ENCODE results near the gene KDM8. TPM values are rescaled to one million over a fixed set of nuclear protein-coding genes. Genes with fewer than 3 reads are reported as not detected.

Gene KDM8
- total RNA-seq, 1 experiment from 2014 or later = 15.5 TPM

DNA sequence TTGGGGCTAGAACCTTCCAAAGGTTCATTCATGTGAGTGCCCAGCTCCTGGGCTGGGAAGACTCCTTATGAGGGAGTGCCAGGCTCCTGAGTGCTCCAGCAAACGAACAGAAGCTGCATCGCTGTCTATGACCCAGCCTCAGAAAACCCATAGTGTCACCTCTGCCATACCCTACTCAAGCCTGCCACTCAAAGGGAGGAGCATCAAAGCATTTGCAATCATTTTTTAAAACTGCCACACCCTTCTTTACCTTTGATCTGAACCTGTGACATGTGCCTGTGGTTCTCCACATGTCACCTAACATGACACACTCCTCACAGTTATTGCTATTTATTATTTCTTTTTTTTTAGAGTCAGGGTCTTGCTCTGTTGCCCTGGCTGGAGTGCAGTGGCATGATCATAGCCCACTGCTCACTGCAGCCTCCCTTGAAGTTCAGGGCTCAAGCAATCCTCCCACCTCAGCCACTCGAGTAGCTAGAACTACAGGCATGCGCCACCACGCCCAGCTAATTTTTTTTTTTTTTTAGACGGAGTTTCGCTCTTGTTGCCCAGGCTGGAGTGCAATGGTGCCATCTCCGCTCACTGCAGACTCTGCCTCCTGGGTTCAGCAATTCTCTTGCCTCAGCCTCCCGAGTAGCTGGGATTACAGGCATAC, 7.3 kb upstream of the KDM8 start:
- H3K4me2 ChIP-seq (ENCODE audit: insufficient read depth, insufficient read length, low read length) = no peak overlapping the region
- no peaks in the 10 kb centered on the region for H3K36me3 Mint-ChIP-seq (ENCODE audit: insufficient read depth in 1 of 3, low read depth in 3 of 3)
- TF ChIP-seq, protein P1, sequence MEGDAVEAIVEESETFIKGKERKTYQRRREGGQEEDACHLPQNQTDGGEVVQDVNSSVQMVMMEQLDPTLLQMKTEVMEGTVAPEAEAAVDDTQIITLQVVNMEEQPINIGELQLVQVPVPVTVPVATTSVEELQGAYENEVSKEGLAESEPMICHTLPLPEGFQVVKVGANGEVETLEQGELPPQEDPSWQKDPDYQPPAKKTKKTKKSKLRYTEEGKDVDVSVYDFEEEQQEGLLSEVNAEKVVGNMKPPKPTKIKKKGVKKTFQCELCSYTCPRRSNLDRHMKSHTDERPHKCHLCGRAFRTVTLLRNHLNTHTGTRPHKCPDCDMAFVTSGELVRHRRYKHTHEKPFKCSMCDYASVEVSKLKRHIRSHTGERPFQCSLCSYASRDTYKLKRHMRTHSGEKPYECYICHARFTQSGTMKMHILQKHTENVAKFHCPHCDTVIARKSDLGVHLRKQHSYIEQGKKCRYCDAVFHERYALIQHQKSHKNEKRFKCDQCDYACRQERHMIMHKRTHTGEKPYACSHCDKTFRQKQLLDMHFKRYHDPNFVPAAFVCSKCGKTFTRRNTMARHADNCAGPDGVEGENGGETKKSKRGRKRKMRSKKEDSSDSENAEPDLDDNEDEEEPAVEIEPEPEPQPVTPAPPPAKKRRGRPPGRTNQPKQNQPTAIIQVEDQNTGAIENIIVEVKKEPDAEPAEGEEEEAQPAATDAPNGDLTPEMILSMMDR (conservative IDR thresholded peaks at IDR 0.05) = no peak
- H2AK5ac ChIP-seq (ENCODE audit: insufficient read length, low read length) = no peak overlapping the region
- H2BK5ac ChIP-seq (ENCODE audit: insufficient read length, low read length) = no peak overlapping the region
- H3K27ac Mint-ChIP-seq = no peak overlapping the region
- H3K79me2 ChIP-seq (ENCODE audit: insufficient read depth, low read length) = no peaks in the 10 kb centered on the region
- no peak overlapping the region for H2BK20ac ChIP-seq (ENCODE audit: low read depth, low read length, poor library complexity, severe bottlenecking)
- no peak overlapping the region for H3T11ph ChIP-seq (ENCODE audit: low read length)
- no peaks in the 10 kb centered on the region for H3K9me3 ChIP-seq (ENCODE audit: control insufficient read depth, low read depth, low read length)
- no peak for DNase-seq
- H4K5ac ChIP-seq (ENCODE audit: insufficient read length, low read depth, low read length) = no peak overlapping the region
- H2BK15ac ChIP-seq (ENCODE audit: low read depth, low read length) = no peak overlapping the region
- no peak overlapping the region for H3K27ac ChIP-seq (ENCODE audit: insufficient read length, low read depth, low read length)
- peaks cover 2% of the 10 kb centered on the region; the same call in 1 of the 2 replicates for H3K4me1 ChIP-seq (ENCODE audit: insufficient read depth, low read length)
- no CpG with 5 or more reads among the region's 9 CpGs for WGBS (ENCODE audit: extremely low coverage, insufficient read length, low lambda C conversion rate)
- H2BK12ac ChIP-seq (ENCODE audit: insufficient read length, low read depth, low read length) = no peak overlapping the region
- H3K56ac ChIP-seq (ENCODE audit: insufficient read length, low read depth, low read length) = no peak overlapping the region
- H3K18ac ChIP-seq (ENCODE audit: insufficient read length, low read depth, low read length) = no peak overlapping the region
- H2AFZ ChIP-seq (ENCODE audit: low read length) = no peak overlapping the region
- H3K27me3 ChIP-seq (ENCODE audit: insufficient read depth, low read length) = no peaks in the 10 kb centered on the region; the same call in 1 of the 2 replicates
- H2BK120ac ChIP-seq (ENCODE audit: low read depth, low read length, poor library complexity, severe bottlenecking) = no peak overlapping the region
- H3K23ac ChIP-seq (ENCODE audit: insufficient read length, low read depth, low read length) = no peak overlapping the region
- no peak overlapping the region for H4K8ac ChIP-seq (replicated peaks; ENCODE audit: insufficient read length, low read depth, low read length)
- H3K4me1 Mint-ChIP-seq = peaks cover 11 to 13% of the 10 kb centered on the region in 2 experiments
- H3K9ac ChIP-seq (ENCODE audit: extremely low read depth, insufficient read length, low read length) = no peak overlapping the region
- no peaks in the 10 kb centered on the region for H3K23me2 ChIP-seq (ENCODE audit: insufficient read length, low read depth, low read length, poor library complexity, severe bottlenecking)
- H3K4me3 Mint-ChIP-seq = no peak overlapping the region
- no peak overlapping the region for H3K14ac ChIP-seq (ENCODE audit: insufficient read depth, low read length)
- H3K9me3 Mint-ChIP-seq = peaks cover 7 to 9% of the 10 kb centered on the region in 2 experiments; a peak in 3 of 5 replicates
- H4K20me1 ChIP-seq (ENCODE audit: control insufficient read depth, insufficient read depth, insufficient read length) = no peaks in the 10 kb centered on the region
- H4K91ac ChIP-seq (ENCODE audit: insufficient read length, low read depth, low read length) = no peak overlapping the region
- H3K79me1 ChIP-seq (ENCODE audit: insufficient read depth, low read depth, low read length, poor library complexity, severe bottlenecking) = no peaks in the 10 kb centered on the region
- H3K27me3 Mint-ChIP-seq (ENCODE audit: low read depth) = peaks cover 15% of the 10 kb centered on the region
- no peak overlapping the region for H3K4ac ChIP-seq (ENCODE audit: low read depth, low read length)
